Mucosa of rectum (tissue), 2 donors: ENCODE results near the gene RETREG3.

ENCODE experiments used
- H3K27ac ChIP-seq, 2 donors: one replicate each; pipeline ENCODE4 v1.7.0; 2013; ENCODE audit warnings: inconsistent platforms in 2 of 2, low read depth in 2 of 2, low read length in 2 of 2
- H3K27me3 ChIP-seq, 2 donors: one replicate each; pipeline ENCODE4 v1.7.0; 2013; ENCODE audit warnings: low read length in 2 of 2; ENCODE audit not compliant: control insufficient read depth in 2 of 2, insufficient read depth in 2 of 2
- H3K36me3 ChIP-seq, 2 donors: one replicate each; pipeline ENCODE4 v1.7.0; 2013; ENCODE audit warnings: low read length in 2 of 2; ENCODE audit not compliant: control insufficient read depth in 2 of 2, insufficient read depth in 2 of 2
- H3K4me1 ChIP-seq, 2 donors: one replicate each; pipeline ENCODE4 v1.7.0; 2013; ENCODE audit warnings: low read length in 2 of 2, mild to moderate bottlenecking in 1 of 2; ENCODE audit not compliant: control insufficient read depth in 2 of 2, insufficient read depth in 2 of 2
- H3K4me3 ChIP-seq, 2 donors: one replicate each; pipeline ENCODE4 v1.7.0; 2013; ENCODE audit warnings: low read length in 2 of 2
- H3K9ac ChIP-seq, 2 donors: one replicate each; pipeline ENCODE4 v1.7.0; 2013; ENCODE audit warnings: low read length in 2 of 2, low read depth in 1 of 2, mild to moderate bottlenecking in 1 of 2
- H3K9me3 ChIP-seq, 2 donors: one replicate each; pipeline ENCODE4 v1.7.0; 2013; ENCODE audit warnings: low read length in 2 of 2; ENCODE audit not compliant: control insufficient read depth in 2 of 2
- donor health status: healthy.
- donor health status: Normal muscosa, but diverticular disease.

Gene RETREG3

GRCh38 chr17:42535155-42536047 lies 73.8 kb downstream of the RETREG3 start:
- Histone ChIP-seq H3K9ac (peak overlapping the region; percentile 80 to 87), H3K27ac (peak overlapping the region; percentile 87 to 90), H3K4me3 (peak overlapping the region; percentile 80 to 91), H3K4me1 (peaks cover 19 to 28% of the 10 kb centered on the region in 2 donors), H3K27me3 (no peaks in the 10 kb centered on the region), H3K9me3 (no peaks in the 10 kb centered on the region), H3K36me3 (peaks cover 5 to 13% of the 10 kb centered on the region in 2 donors)

GRCh38 chr17:42531455-42532354 lies 77.5 kb downstream of the RETREG3 start:
- H3K4me3 ChIP-seq, result peak overlapping the region; percentile 66 to 77
- peak overlapping the region; percentile 44 to 78 for H3K9ac ChIP-seq
- H3K36me3 ChIP-seq, result no peaks in the 10 kb centered on the region
- no peaks in the 10 kb centered on the region for H3K27me3 ChIP-seq
- peaks cover 18 to 24% of the 10 kb centered on the region in 2 donors for H3K4me1 ChIP-seq
- peak overlapping the region; percentile 71 to 80 for H3K27ac ChIP-seq
- H3K9me3 ChIP-seq, result no peaks in the 10 kb centered on the region

GRCh38 chr17:42530952-42531454 lies 78.2 kb downstream of the RETREG3 start:
- Histone ChIP-seq H3K4me3 (no peak overlapping the region), H3K27me3 (no peaks in the 10 kb centered on the region), H3K9me3 (no peaks in the 10 kb centered on the region), H3K27ac (peak overlapping the region; percentile 71 to 80), H3K36me3 (no peaks in the 10 kb centered on the region), H3K9ac (no peak overlapping the region), H3K4me1 (peaks cover 21 to 25% of the 10 kb centered on the region in 2 donors)
